Fibroblast of gingiva (primary cell): ENCODE data around the gene S100A11.
A peak's percentile ranks its signal among the peaks of the same experiment; 100 is the strongest.

Experiments used
- DNase-seq: peaks from one replicate; pipeline ENCODE4 v3.0.0-alpha.2; 2011; ENCODE audit warnings: low read depth

S100A11 gene

GRCh38 chr1:152001631-152002584 lies 34.9 kb downstream of the S100A11 start:
- DNase-seq = peak; percentile 98

- no peak for DNase-seq
These were observed 35.7 kb downstream of the S100A11 start for GRCh38 chr1:152000964-152001630.

- no peak for DNase-seq
These were observed 38.0 kb downstream of the S100A11 start for GRCh38 chr1:151998611-151999362.

GRCh38 chr1:151997284-151997570 lies 39.6 kb downstream of the S100A11 start:
- no peak for DNase-seq

- peak; percentile 60 for DNase-seq
These were observed 41.0 kb downstream of the S100A11 start for GRCh38 chr1:151995774-151996173.

- DNase-seq = peak; percentile 97
These were observed 41.8 kb downstream of the S100A11 start for GRCh38 chr1:151994956-151995355.

GRCh38 chr1:151993734-151994496 lies 42.9 kb downstream of the S100A11 start, which contains the start of gene S100A10:
Gene S100A10, minus strand, starts transcription at chr1:151993859. Its CDS starts 7,629 bp downstream, at chr1:151986230.
- peak; percentile 92 for DNase-seq

- no peak for DNase-seq
These were observed 43.6 kb downstream of the S100A11 start for GRCh38 chr1:151993084-151993733.

GRCh38 chr1:151992303-151993083 lies 44.3 kb downstream of the S100A11 start:
- DNase-seq = peak; percentile 97

GRCh38 chr1:151991663-151992302 lies 45.0 kb downstream of the S100A11 start:
- DNase-seq = no peak

- DNase-seq = peak; percentile 64
These were observed 46.0 kb downstream of the S100A11 start for GRCh38 chr1:151990856-151991198.

- DNase-seq = no peak
These were observed 46.5 kb downstream of the S100A11 start for GRCh38 chr1:151990058-151990855.

- DNase-seq = peak; percentile 85
These were observed 47.5 kb downstream of the S100A11 start for GRCh38 chr1:151989211-151989862.

- peak; percentile 40 for DNase-seq
These were observed 48.3 kb downstream of the S100A11 start for GRCh38 chr1:151988405-151988923.

- no peak for DNase-seq
These were observed 50.2 kb downstream of the S100A11 start for GRCh38 chr1:151986501-151987190.

- DNase-seq = no peak
These were observed 51.0 kb downstream of the S100A11 start for GRCh38 chr1:151985768-151986167.

- no peak for DNase-seq
These were observed 51.5 kb downstream of the S100A11 start for GRCh38 chr1:151985270-151985669.
